NCI-H2196 treated with DMSO at 0.1 percent for 48 hours (cell line): ENCODE results near the gene PCMTD2.

Source experiments
- DNase-seq: peaks from one replicate; lab custom pipeline; 2025; ENCODE audit not compliant: unreplicated experiment; lab: John Stamatoyannopoulos, UW

The PCMTD2 gene

GRCh38 chr20:64254571-64255360 lies 782 bp upstream of the PCMTD2 start:
- DNase-seq, result no peak

DNA sequence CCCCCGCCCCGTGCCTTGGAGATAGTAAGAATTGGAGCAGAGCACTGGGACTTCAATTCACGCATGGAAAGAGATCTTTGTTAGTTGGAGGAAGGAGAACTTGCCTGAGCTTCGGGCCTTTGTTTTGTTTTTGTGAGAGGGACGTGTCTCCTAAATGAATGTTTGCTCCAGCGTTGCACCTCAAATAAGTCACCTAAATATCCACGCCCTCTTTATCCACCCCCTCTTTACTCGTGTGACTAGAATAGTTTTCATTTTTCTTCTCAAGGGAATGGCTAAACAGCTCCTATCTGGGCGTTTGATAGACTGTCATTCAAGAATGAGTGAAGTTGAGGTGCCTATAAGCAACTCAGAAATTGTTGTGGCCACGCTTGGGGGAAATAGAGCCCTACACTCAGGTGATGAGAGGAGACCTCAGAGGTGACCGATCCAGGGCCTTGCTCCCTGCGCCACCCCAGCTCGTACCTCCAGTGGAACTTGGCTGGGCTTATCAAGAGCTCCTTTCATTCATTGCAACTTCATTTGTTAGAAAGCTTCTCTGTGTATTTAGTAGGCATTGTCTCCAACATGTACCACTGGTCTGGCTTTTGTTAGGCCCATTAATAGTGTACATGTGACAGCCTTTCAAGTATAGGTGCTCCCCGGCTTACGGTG lies 861 bp downstream of the PCMTD2 start:
- DNase-seq, result no peak

DNA sequence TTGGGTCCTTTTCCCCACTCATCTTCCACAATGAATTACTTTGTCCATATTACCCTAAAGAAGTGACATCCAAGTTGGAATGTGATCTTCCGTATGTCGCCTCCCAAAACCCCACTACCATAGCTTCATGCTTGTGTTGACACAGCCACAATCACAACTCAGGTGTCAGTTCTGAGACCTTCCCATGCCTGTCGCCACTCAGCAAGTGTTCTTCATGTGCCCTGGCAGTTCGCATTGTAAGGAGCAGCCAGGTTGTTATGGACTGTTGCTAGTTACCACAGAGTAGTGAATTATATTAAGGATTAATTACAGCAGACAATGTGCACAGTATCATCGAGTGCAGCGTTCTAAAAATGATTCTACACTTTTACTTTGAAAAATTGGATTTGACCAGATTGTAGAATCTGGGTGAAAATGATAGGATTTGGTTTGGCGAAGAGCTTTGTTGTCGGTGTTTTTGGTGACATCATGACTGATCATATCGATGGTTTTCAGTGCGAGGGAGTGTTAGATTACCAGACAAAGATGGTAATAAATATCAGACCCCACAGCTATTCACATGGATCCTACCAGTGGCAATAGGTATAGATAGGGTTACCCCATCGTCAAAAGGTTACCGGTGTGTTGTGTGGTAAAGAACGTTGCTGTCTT lies 1.7 kb downstream of the PCMTD2 start:
- no peak for DNase-seq

- no peak for DNase-seq
These were observed 2.7 kb downstream of the PCMTD2 start for GRCh38 chr20:64258071-64258823.

DNA sequence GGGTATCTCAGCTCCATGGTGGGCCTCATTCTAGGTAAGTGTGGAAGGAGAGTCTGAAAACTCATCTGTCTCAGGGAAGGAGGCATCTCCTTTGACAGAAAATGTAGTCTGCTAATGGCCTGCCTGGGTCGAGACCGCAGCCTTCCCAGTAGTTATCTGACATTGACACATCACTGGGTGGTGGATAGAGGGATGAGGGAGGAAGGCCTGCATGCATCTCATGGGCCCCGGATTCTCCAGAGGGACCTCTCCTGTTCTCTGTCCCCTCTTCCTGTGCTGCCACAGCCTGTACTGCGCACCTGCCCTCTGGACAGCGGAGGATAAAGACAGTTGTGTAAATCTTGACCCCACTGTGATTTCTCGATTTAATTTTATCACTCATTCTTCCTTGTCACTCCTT lies 4.7 kb downstream of the PCMTD2 start:
- no peak for DNase-seq

DNA sequence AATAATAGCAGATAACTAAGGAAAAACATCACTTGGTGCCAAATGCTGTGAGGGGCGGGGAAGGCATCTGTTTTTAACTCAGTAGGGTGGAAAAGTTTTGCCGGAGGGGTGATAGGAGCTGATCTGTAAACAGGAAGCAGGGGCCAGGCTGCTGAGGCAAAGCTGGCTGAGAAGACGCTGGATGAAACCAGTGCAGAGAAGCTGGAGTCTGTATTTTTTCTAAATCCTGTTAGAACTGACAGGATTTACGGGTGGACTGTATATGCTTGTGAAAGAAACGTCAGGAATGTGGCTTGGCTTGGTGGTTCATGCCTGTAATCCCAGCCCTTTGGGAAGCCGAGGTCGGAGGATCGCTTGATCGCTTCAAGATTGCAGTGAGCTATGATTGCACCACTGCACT lies 5.6 kb downstream of the PCMTD2 start:
- DNase-seq, result no peak

GRCh38 chr20:64264091-64264490 lies 8.5 kb downstream of the PCMTD2 start:
- DNase-seq, result no peak

GRCh38 chr20:64265201-64265600 lies 9.7 kb downstream of the PCMTD2 start:
- no peak for DNase-seq

- DNase-seq, result no peak
These were observed 11.4 kb downstream of the PCMTD2 start for GRCh38 chr20:64266988-64267387.

- no peak for DNase-seq
These were observed 12.6 kb downstream of the PCMTD2 start for GRCh38 chr20:64268174-64268573.

- no peak for DNase-seq
These were observed 14.3 kb downstream of the PCMTD2 start for GRCh38 chr20:64269604-64270411.

GRCh38 chr20:64271636-64272035 lies 16.1 kb downstream of the PCMTD2 start:
- no peak for DNase-seq

- DNase-seq, result no peak
These were observed 17.6 kb downstream of the PCMTD2 start for GRCh38 chr20:64273109-64273508.

DNA sequence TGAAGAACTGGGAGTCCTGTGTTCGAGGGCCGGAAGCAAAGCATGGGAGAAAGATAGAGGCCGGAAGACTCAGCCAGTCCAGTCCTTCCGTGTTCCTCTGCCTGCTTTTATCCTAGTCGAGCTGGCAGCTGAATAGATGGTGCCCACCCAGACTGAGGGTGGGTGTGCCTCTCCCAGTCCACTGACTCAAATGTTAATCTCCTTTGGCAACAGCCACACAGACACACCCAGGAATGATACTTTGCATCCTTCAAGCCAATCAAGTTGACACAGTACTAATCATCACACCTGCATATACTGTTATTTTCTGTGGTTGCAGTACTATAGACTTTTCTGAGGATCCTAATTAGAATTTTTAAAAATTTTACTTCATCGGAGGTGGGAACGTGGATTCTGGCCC lies 21.3 kb downstream of the PCMTD2 start:
- no peak for DNase-seq

DNA sequence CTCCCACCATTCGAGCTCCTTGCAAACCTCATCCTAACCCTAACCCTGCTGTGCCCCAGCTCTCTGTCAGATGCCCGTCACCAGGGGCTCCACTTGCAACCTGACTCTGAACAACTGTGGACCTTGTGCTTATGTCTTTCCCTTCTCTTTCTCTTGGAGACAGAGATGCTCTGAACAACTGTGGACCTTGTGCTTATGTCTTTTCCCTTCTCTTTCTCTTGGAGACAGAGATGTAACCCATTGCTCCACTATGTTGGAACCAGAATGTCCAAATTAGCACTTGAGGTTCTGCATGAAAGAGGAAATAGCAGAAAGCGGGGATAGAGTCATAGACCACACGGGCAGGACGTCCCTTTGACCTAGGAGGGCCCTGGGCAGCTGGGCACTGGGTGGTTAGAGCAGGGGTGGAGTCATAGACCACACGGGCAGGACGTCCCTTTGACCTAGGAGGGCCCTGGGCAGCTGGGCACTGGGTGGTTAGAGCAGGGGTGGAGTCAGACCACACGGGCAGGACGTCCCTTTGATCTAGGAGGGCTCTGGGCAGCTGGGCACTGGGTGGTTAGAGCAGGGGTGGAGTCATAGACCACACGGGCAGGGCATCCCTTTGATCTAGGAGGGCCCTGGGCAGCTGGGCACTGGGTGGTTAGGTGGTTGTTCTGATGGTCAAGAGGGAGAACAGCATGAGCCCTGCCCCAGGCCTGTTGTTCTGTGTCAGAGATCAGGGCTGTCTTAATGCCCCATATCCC lies 22.2 kb downstream of the PCMTD2 start:
- no peak for DNase-seq

DNA sequence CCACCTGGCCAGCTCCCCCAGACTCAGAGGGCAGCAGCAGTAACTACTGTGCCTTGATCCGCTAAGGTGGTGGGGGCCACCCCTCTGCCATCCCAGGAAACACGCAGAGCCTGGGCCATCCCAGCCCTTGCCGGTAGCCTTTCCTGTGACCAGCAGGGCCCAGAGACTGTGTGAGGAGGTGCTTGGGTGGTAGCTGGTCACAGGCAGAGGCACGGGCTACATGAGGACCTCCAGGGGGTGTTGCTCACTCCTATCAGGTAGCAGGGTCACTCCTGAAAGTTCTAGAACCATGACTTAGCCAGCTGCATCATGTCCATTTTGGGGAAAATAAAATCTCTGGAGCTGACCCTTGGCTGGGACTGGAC lies 22.8 kb downstream of the PCMTD2 start:
- no peak for DNase-seq

DNA sequence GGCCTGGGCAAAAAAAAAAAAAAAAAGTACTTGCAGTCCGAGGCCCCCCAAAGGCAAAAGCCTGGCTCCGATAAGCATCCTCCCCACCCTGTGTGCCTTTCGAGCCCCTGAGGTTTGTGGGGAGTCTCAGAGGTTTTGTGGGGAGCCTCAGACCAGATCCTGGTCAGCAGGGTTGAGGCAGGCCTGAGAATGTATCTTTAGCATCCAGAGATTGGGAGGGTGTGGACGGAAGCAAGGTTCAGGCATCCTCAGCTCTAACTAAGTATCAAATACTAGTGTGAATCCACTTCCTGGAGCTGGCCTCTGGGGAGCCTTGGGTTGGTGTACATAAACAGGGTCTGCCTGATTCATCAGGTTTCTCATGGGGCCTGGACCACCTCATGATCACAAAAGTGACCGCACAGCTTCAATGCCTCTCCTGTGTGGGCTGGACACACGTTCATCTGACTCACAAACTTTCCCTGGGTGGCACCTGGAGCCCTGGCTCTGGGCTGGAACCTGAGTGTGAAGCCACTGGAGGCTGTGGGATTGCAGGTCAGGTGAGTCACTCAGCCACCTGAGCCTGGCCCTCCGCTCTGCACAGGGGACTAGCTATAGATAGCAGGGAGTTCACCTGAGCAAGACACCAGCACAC lies 24.4 kb downstream of the PCMTD2 start:
- no peak for DNase-seq

- no peak for DNase-seq
These were observed 24.9 kb downstream of the PCMTD2 start for GRCh38 chr20:64280460-64280843.

GRCh38 chr20:64283646-64284045 lies 28.1 kb downstream of the PCMTD2 start:
- no peak for DNase-seq
